ENCODE data around the gene MFAP3L.
A peak's percentile ranks its signal among the peaks of the same experiment; 100 is the strongest.

The MFAP3L gene

GRCh38 chr4:170011921-170012628 lies 14.1 kb downstream of the MFAP3L start:
- no peak overlapping the region for H3K4me3 ChIP-seq (ENCODE audit: low read depth, low read length)
- no peak for TF ChIP-seq CTCF (conservative IDR thresholded peaks at IDR 0.05; ENCODE audit: low read depth, low read length)
- DNase-seq (ENCODE audit: low read depth) = no peak

DNA sequence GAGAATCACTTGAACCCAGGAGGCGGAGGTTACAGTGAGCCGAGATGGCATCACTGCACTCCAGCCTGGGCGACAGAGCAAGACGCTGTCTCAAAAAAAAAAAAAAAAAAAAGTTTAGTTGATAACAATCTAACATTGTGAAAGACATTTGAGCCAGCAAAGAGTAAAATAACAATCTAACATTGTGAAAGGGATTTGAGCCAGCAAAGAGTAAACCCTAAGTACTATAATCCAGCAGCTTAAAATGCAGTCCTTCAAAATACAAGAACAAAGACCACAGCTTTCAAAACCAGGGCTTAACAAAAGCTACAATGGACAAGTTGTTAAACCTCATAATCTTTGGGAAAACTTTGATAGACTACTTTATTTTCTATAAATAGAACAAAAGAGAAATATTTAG lies 16.9 kb downstream of the MFAP3L start:
- TF ChIP-seq CTCF (conservative IDR thresholded peaks at IDR 0.05; ENCODE audit: low read depth, low read length) = no peak
- no peak for DNase-seq (ENCODE audit: low read depth)
- H3K4me3 ChIP-seq (ENCODE audit: low read depth, low read length) = no peak overlapping the region

GRCh38 chr4:170008801-170009200 lies 17.4 kb downstream of the MFAP3L start:
- no peak for DNase-seq (ENCODE audit: low read depth)
- H3K4me3 ChIP-seq (ENCODE audit: low read depth, low read length) = no peak overlapping the region
- no peak for TF ChIP-seq CTCF (conservative IDR thresholded peaks at IDR 0.05; ENCODE audit: low read depth, low read length)

GRCh38 chr4:170008371-170008770 lies 17.8 kb downstream of the MFAP3L start:
- peak; percentile 19 for DNase-seq (ENCODE audit: low read depth)
- no peak for TF ChIP-seq CTCF (conservative IDR thresholded peaks at IDR 0.05; ENCODE audit: low read depth, low read length)
- no peak overlapping the region for H3K4me3 ChIP-seq (ENCODE audit: low read depth, low read length)

DNA sequence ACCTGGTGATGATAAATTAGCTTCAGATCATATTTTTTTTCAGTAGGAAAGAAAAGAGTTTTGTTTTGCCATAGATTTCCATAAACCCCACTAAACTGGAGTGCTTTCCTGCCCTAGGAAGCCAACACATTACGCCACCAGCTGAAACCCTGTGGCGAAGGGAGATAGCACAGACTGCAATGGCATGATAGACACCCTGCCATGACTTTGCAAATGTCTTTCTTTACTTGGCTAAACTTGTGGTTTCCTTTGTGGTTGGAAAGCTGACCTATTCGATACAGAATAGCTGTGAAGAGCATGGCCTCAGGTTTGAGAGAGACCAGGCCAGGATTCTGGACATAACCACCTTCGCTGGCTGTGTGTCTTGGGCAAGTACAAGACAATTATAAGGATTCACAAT lies 19.1 kb downstream of the MFAP3L start:
- TF ChIP-seq CTCF (conservative IDR thresholded peaks at IDR 0.05; ENCODE audit: low read depth, low read length) = no peak
- DNase-seq (ENCODE audit: low read depth) = peak; percentile 57
- no peak overlapping the region for H3K4me3 ChIP-seq (ENCODE audit: low read depth, low read length)

- H3K4me3 ChIP-seq (ENCODE audit: low read depth, low read length) = no peak overlapping the region
- no peak for TF ChIP-seq CTCF (conservative IDR thresholded peaks at IDR 0.05; ENCODE audit: low read depth, low read length)
- no peak for DNase-seq (ENCODE audit: low read depth)
These were observed 20.7 kb downstream of the MFAP3L start for GRCh38 chr4:170005472-170005871.

DNA sequence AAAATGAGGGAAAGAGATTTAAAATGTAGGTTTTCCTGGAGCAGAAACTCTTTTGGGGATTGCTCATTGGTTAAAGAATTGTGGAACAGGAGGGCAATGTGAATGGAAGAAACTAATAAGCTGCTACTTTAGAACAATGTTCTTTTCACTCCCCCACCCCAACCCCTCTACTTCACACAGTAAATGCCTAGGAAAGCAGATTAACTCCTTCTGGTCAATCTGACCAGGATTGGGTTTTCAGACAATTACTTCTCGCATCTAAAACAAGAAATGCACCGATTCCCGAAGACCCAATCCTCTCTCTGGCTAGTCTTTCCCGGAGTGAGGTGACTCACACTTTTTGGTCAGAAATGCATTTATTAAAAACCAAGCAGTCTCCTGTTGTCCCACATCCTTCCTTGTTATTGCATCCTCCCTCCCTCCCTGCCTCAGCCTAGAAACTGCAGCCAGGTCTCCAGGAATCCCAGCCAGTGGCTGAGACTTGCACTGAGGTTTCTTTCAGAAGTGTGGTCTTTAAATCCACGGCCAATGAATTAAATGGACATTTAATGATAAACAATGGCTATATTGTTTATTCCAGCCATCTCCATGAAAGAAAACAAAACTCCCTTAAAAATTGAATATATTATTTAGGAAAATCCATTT lies 21.4 kb downstream of the MFAP3L start:
- TF ChIP-seq CTCF (conservative IDR thresholded peaks at IDR 0.05; ENCODE audit: low read depth, low read length) = no peak
- H3K4me3 ChIP-seq (ENCODE audit: low read depth, low read length) = no peak overlapping the region
- DNase-seq (ENCODE audit: low read depth) = no peak
